ENCODE data around the gene PAPSS2.

DNA sequence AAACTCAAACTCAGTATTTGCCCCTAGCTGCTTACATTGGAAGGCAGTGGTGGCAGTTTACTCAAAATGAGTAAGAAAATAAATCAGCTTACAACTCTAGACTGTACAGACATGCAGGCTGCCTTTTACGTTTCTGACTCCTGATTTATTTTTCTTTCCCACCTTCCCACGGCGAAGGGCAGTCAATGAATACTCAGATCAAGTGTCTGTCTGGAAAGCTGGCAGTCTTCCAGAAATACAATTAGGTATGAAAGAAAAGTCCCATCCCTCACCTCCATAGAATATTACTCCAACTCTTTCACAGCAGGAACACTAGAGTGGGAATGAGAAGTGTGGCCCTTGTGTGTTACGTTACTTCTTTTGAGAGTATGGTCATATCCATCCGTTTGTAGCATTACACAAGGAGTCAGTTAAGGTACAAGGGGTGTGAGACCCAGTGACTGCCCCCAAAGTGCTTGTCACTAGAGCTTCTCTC lies 1.3 kb upstream of the PAPSS2 start:
- TF ChIP-seq, protein P1, sequence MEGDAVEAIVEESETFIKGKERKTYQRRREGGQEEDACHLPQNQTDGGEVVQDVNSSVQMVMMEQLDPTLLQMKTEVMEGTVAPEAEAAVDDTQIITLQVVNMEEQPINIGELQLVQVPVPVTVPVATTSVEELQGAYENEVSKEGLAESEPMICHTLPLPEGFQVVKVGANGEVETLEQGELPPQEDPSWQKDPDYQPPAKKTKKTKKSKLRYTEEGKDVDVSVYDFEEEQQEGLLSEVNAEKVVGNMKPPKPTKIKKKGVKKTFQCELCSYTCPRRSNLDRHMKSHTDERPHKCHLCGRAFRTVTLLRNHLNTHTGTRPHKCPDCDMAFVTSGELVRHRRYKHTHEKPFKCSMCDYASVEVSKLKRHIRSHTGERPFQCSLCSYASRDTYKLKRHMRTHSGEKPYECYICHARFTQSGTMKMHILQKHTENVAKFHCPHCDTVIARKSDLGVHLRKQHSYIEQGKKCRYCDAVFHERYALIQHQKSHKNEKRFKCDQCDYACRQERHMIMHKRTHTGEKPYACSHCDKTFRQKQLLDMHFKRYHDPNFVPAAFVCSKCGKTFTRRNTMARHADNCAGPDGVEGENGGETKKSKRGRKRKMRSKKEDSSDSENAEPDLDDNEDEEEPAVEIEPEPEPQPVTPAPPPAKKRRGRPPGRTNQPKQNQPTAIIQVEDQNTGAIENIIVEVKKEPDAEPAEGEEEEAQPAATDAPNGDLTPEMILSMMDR (IDR thresholded peaks at IDR 0.05), result no peak
- TF ChIP-seq POLR2AphosphoS5 (IDR thresholded peaks at IDR 0.05), result no peak

Measured in sigmoid colon (tissue), 4 donors.